HG03439 (cell line): ENCODE data around the gene HDAC5.
A peak's percentile ranks its signal among the peaks of the same experiment; 100 is the strongest.
"Not testable (repeated sequence)": the region's sequence is repeated elsewhere in the genome, so short reads cannot be mapped to it uniquely, and the experiment has no call there.

Experiments
- ATAC-seq: cut with Tn5 transposase; IDR thresholded peaks from one replicate; pipeline ENCODE4 v1.9.1; 2021; ENCODE audit warnings: mild to moderate bottlenecking, moderate library complexity; ENCODE audit not compliant: unreplicated experiment

Gene HDAC5

GRCh38 chr17:44133918-44134476 lies 10.6 kb upstream of the HDAC5 start:
- ATAC-seq: no peak

GRCh38 chr17:44132275-44132821 lies 8.9 kb upstream of the HDAC5 start:
- no peak for ATAC-seq

GRCh38 chr17:44131372-44131771 lies 7.9 kb upstream of the HDAC5 start:
- ATAC-seq: not testable (repeated sequence)

- no peak for ATAC-seq
These were observed 7.4 kb upstream of the HDAC5 start for GRCh38 chr17:44130693-44131349.

GRCh38 chr17:44128383-44128782 lies 4.9 kb upstream of the HDAC5 start:
- ATAC-seq: no peak

- ATAC-seq: no peak
These were observed 637 bp upstream of the HDAC5 start for GRCh38 chr17:44124118-44124438.

- peak; percentile 28 for ATAC-seq
These were observed 555 bp downstream of the HDAC5 start for GRCh38 chr17:44122816-44123355.

- no peak for ATAC-seq
These were observed 1.2 kb downstream of the HDAC5 start for GRCh38 chr17:44121997-44122815.

- ATAC-seq: no peak
These were observed 2.4 kb downstream of the HDAC5 start for GRCh38 chr17:44120851-44121605.

GRCh38 chr17:44120281-44120680 lies 3.2 kb downstream of the HDAC5 start:
- ATAC-seq: not testable (repeated sequence)

- no peak for ATAC-seq
These were observed 3.6 kb downstream of the HDAC5 start for GRCh38 chr17:44119798-44120197.

- no peak for ATAC-seq
These were observed 4.4 kb downstream of the HDAC5 start for GRCh38 chr17:44119062-44119461.

GRCh38 chr17:44118427-44119050 lies 4.9 kb downstream of the HDAC5 start:
- ATAC-seq: no peak

GRCh38 chr17:44117351-44117750 lies 6.1 kb downstream of the HDAC5 start:
- ATAC-seq: no peak

- ATAC-seq: no peak
These were observed 7.6 kb downstream of the HDAC5 start for GRCh38 chr17:44115585-44116415.

GRCh38 chr17:44113868-44114840 lies 9.3 kb downstream of the HDAC5 start:
- no peak for ATAC-seq

- ATAC-seq: no peak
These were observed 10.1 kb downstream of the HDAC5 start for GRCh38 chr17:44113382-44113781.
